HCT116 (cell line): ENCODE data around the gene TMEM117. TPM values are rescaled to one million over a fixed set of nuclear protein-coding genes. Genes with fewer than 3 reads are reported as not detected.

ENCODE experiments used
- ATAC-seq: fragments of 200-7000 bp; cut with Tn5 transposase; 2 replicates; pipeline ENCODE4 v1.9.1; 2020; ENCODE audit warnings: mild to moderate bottlenecking, moderate library complexity
- BruUV-seq: library from RNA; stranded (reverse); fragments of 400-500 nt; replicated peaks from 2 replicates; lab custom pipeline; 2021; lab: Mats Ljungman, UMichigan
- CTCF ChIA-PET: fragments of 300-600 bp; sonication (Branson Sonifier 250); formaldehyde crosslinking; loops from one replicate; lab custom pipeline; 2021; ENCODE audit warnings: antibody characterized with exemption; lab: Charles Lee
- POLR2A ChIA-PET: fragments of 300-600, 350-600 bp; sonication (Branson Sonifier 250); formaldehyde crosslinking; loops from one replicate; lab custom pipeline; 2021; ENCODE audit warnings: antibody characterized with exemption; lab: Charles Lee
- RAD21 ChIA-PET, 2 experiments: fragments of 300-600 bp; sonication (Branson Sonifier 250); formaldehyde crosslinking; loops; one replicate each; lab custom pipeline; 2023; ENCODE audit warnings: low total read pairs in 2 of 2; ENCODE audit not compliant: uncharacterized antibody in 2 of 2, unreplicated experiment in 2 of 2, low non-redundant PET in 1 of 2; lab: Charles Lee
- DNase-seq: peaks from one replicate; pipeline ENCODE4 v3.0.0-alpha.2; 2010; ENCODE audit warnings: low read depth, low spot score
- H2AFZ ChIP-seq: fragments of 200-600 bp; shearing (Covaris generic), sonication (generic); 2 replicates; pipeline ENCODE4 v1.6.1; 2017; ENCODE audit warnings: low read depth, mixed run types, mixed read lengths, antibody characterized with exemption, low read length; ENCODE audit not compliant: poor library complexity, severe bottlenecking
- H3K27ac ChIP-seq: 2 replicates; pipeline ENCODE4 v1.5.1; 2012; ENCODE audit warnings: low read depth, low read length
- H3K27me3 ChIP-seq: fragments of 200-600 bp; sonication (generic); 2 replicates; pipeline ENCODE4 v1.6.1; 2016; ENCODE audit warnings: mixed run types, low read length, mixed read lengths; ENCODE audit not compliant: insufficient read depth
- H3K36me3 ChIP-seq, 2 experiments: fragments of 200-500 bp in 1 of 2; fragments of 200-600 bp in 1 of 2; sonication (Bioruptor generic) in 1 of 2; sonication (generic) in 1 of 2; 2 replicates each; pipeline versions ENCODE4 v1.5.1 to v1.6.1; 2014 to 2016; ENCODE audit warnings: low read length in 2 of 2, inconsistent platforms in 1 of 2, mixed read lengths in 1 of 2, mixed run types in 1 of 2; ENCODE audit not compliant: insufficient read depth in 2 of 2, control insufficient read depth in 1 of 2
- H3K4me1 ChIP-seq, 2 experiments: fragments of 200-600 bp in 1 of 2; sonication (generic) in 1 of 2; 2 replicates each; pipeline versions ENCODE4 v1.5.1 to v1.6.1; 2012 to 2017; ENCODE audit warnings: low read length in 2 of 2, inconsistent platforms in 1 of 2, mild to moderate bottlenecking in 1 of 2, mixed read lengths in 1 of 2, mixed run types in 1 of 2, moderate library complexity in 1 of 2; ENCODE audit not compliant: insufficient read depth in 2 of 2, control insufficient read depth in 1 of 2
- H3K4me2 ChIP-seq: fragments of 200-600 bp; sonication (generic); 2 replicates; pipeline ENCODE4 v1.6.1; 2017; ENCODE audit warnings: mixed run types, low read length, mixed read lengths
- H3K4me3 ChIP-seq, 2 experiments: fragments of 200-600 bp in 1 of 2; sonication (generic) in 1 of 2; replicated peaks in 1 of 2; 2 replicates each; pipeline ENCODE4 v1.5.1; 2011 to 2016; ENCODE audit warnings: low read length in 2 of 2, control low read depth in 1 of 2, low read depth in 1 of 2, mild to moderate bottlenecking in 1 of 2, mixed read lengths in 1 of 2, mixed run types in 1 of 2
- H3K79me2 ChIP-seq: fragments of 200-600 bp; sonication (generic); 2 replicates; pipeline ENCODE4 v1.6.1; 2017; ENCODE audit warnings: mild to moderate bottlenecking, mixed run types, low read length, moderate library complexity, mixed read lengths; ENCODE audit not compliant: insufficient read depth
- H3K9ac ChIP-seq: fragments of 200-600 bp; sonication (generic); 2 replicates; pipeline ENCODE4 v1.6.1; 2016; ENCODE audit warnings: low read length, mixed read lengths
- H3K9me2 ChIP-seq: fragments of 200-600 bp; sonication (generic), shearing (Covaris generic); 2 replicates; pipeline ENCODE4 v1.6.1; 2017; ENCODE audit warnings: mixed run types, mild to moderate bottlenecking, moderate library complexity; ENCODE audit not compliant: insufficient read depth
- H3K9me3 ChIP-seq, 2 experiments: fragments of 200-500 bp in 1 of 2; fragments of 200-600 bp in 1 of 2; sonication (Bioruptor generic) in 1 of 2; sonication (generic) in 1 of 2; 2 replicates each; pipeline ENCODE4 v1.6.1; 2014 to 2017; ENCODE audit warnings: low read length in 2 of 2, mixed read lengths in 2 of 2, inconsistent platforms in 1 of 2, low read depth in 1 of 2, mild to moderate bottlenecking in 1 of 2, mixed run types in 1 of 2, moderate library complexity in 1 of 2; ENCODE audit not compliant: control insufficient read depth in 1 of 2, insufficient read depth in 1 of 2
- H4K20me1 ChIP-seq: fragments of 200-600 bp; sonication (generic), shearing (Covaris generic); 2 replicates; pipeline ENCODE4 v1.6.1; 2017; ENCODE audit warnings: mixed run types, mild to moderate bottlenecking, moderate library complexity; ENCODE audit not compliant: insufficient read depth
- ATF3 ChIP-seq: IDR thresholded peaks from 2 replicates; pipeline ENCODE4 v1.6.1; 2012
- CEBPB ChIP-seq: IDR thresholded peaks from 2 replicates; pipeline ENCODE4 v1.6.1; 2012; ENCODE audit warnings: low read depth
- CTCF ChIP-seq, 3 experiments: fragments of 200-600 bp in 1 of 3; sonication (generic) in 1 of 3; IDR thresholded peaks in 2 of 3; conservative IDR thresholded peaks in 1 of 3; 2 replicates each; pipeline ENCODE4 v1.5.1; 2012 to 2017; ENCODE audit warnings: low read depth in 2 of 3, low read length in 2 of 3, antibody characterized with exemption in 1 of 3, borderline replicate concordance in 1 of 3, control low read depth in 1 of 3, mild to moderate bottlenecking in 1 of 3, mixed read lengths in 1 of 3, mixed run types in 1 of 3, moderate library complexity in 1 of 3; ENCODE audit not compliant: insufficient read depth in 1 of 3
- EGR1 ChIP-seq: IDR thresholded peaks from 2 replicates; pipeline ENCODE4 v1.6.1; 2012; ENCODE audit warnings: low read depth
- ELF1 ChIP-seq: IDR thresholded peaks from 2 replicates; pipeline ENCODE4 v1.6.1; 2012; ENCODE audit warnings: low read depth, borderline replicate concordance
- FOSL1 ChIP-seq: IDR thresholded peaks from 2 replicates; pipeline ENCODE4 v1.6.1; 2012; ENCODE audit warnings: low read depth
- JUND ChIP-seq: IDR thresholded peaks from 2 replicates; pipeline ENCODE4 v1.6.1; 2012
- POLR2A ChIP-seq: IDR thresholded peaks from 2 replicates; pipeline ENCODE4 v1.7.0; 2011; ENCODE audit warnings: borderline replicate concordance; ENCODE audit not compliant: insufficient read depth, insufficient read length; ENCODE audit errors: extremely low read depth
- SIN3A ChIP-seq: IDR thresholded peaks from 2 replicates; pipeline ENCODE4 v1.6.1; 2012; ENCODE audit warnings: low read depth
- SRF ChIP-seq: IDR thresholded peaks from 2 replicates; pipeline ENCODE4 v1.6.1; 2012; ENCODE audit warnings: low read depth
- TCF7L2 ChIP-seq: IDR thresholded peaks from 2 replicates; pipeline ENCODE4 v1.7.0; 2011; ENCODE audit warnings: borderline replicate concordance, inconsistent platforms; ENCODE audit not compliant: insufficient read depth, insufficient read length; ENCODE audit errors: extremely low read depth
- ZNF274 ChIP-seq: fragments of 200-500 bp; sonication (Bioruptor generic); IDR thresholded peaks from 2 replicates; pipeline ENCODE4 v1.6.1; 2014; ENCODE audit warnings: mild to moderate bottlenecking, low read depth, low read length, inconsistent platforms
- intact Hi-C: fragments of 100-400 bp; cut with micrococcal nuclease; formaldehyde crosslinking; loops from 2 replicates; pipeline ENCODE4 v1.10.0; 2022
- total RNA-seq: library from RNA; stranded (reverse); gene quantifications from one replicate; pipeline ENCODE4 v1.2.1, GENCODE V29; 2021; ENCODE audit not compliant: unreplicated experiment
- TF ChIP-seq, protein P1 (sequence below): IDR thresholded peaks from 2 replicates; pipeline ENCODE4 v1.6.1; 2011; ENCODE audit warnings: mild to moderate bottlenecking, low read length, moderate library complexity; ENCODE audit not compliant: insufficient replicate concordance; ENCODE audit errors: extremely low read depth

Gene TMEM117
- total RNA-seq, 1 experiment from 2014 or later = 3.6 TPM

GRCh38 chr12:43935581-43935980, 99.7 kb downstream of the TMEM117 start:
- ChIA-PET POLR2A (no interaction called here), RAD21 (no interaction called here), CTCF (no interaction called here)
- peaks cover 0 to 4% of the 10 kb centered on the region in 2 experiments; a peak in 1 of 4 replicates for H3K9me3 ChIP-seq
- H4K20me1 ChIP-seq = no peaks in the 10 kb centered on the region
- no peak overlapping the region for H3K4me3 ChIP-seq
- intact Hi-C loops = no loop called here
- H3K4me2 ChIP-seq = no peak overlapping the region
- H3K27me3 ChIP-seq = no peaks in the 10 kb centered on the region
- no peaks in the 10 kb centered on the region for H3K36me3 ChIP-seq
- DNase-seq = no peak
- no peaks in the 10 kb centered on the region for H3K9me2 ChIP-seq
- no peak overlapping the region for H3K27ac ChIP-seq
- no peaks in the 10 kb centered on the region for H3K79me2 ChIP-seq
- no peak for ATAC-seq
- H3K4me1 ChIP-seq = no peaks in the 10 kb centered on the region
- no TSS peak for BruUV-seq
- no peak for TF ChIP-seq ATF3
- no peak for TF ChIP-seq ZNF274
- TF ChIP-seq FOSL1 = no peak
- TF ChIP-seq, protein P1, sequence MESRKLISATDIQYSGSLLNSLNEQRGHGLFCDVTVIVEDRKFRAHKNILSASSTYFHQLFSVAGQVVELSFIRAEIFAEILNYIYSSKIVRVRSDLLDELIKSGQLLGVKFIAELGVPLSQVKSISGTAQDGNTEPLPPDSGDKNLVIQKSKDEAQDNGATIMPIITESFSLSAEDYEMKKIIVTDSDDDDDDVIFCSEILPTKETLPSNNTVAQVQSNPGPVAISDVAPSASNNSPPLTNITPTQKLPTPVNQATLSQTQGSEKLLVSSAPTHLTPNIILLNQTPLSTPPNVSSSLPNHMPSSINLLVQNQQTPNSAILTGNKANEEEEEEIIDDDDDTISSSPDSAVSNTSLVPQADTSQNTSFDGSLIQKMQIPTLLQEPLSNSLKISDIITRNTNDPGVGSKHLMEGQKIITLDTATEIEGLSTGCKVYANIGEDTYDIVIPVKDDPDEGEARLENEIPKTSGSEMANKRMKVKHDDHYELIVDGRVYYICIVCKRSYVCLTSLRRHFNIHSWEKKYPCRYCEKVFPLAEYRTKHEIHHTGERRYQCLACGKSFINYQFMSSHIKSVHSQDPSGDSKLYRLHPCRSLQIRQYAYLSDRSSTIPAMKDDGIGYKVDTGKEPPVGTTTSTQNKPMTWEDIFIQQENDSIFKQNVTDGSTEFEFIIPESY = no peak
- no peak for TF ChIP-seq EGR1
- no peak for TF ChIP-seq JUND
- no peak for TF ChIP-seq SIN3A
- TF ChIP-seq POLR2A = no peak
- no peak for TF ChIP-seq SRF
- no peak for TF ChIP-seq ELF1
- H3K9ac ChIP-seq = no peak overlapping the region
- no peak overlapping the region for H2AFZ ChIP-seq

- TF ChIP-seq TCF7L2 = no peak
- no peak for TF ChIP-seq JUND
- peak; percentile 4 to 48 (median 28); a peak in 3 of 6 replicates for TF ChIP-seq CTCF (IDR thresholded peaks at IDR 0.05 in 2 of 3, conservative IDR thresholded peaks at IDR 0.05 in 1 of 3; ENCODE audit: borderline replicate concordance in 1 of 3, insufficient read depth in 1 of 3, low read depth in 2 of 3, low read length in 2 of 3)
- TF ChIP-seq CEBPB = no peak
- no peak for TF ChIP-seq EGR1
- H3K9ac ChIP-seq = no peak overlapping the region
- no peak overlapping the region for H3K4me3 ChIP-seq
- no peak overlapping the region for H3K4me2 ChIP-seq
- H3K9me2 ChIP-seq = no peaks in the 10 kb centered on the region
- ATAC-seq = peak; percentile 83
- H3K4me1 ChIP-seq = no peaks in the 10 kb centered on the region
- ChIA-PET RAD21 (no interaction called here), CTCF (interaction anchor here (1.3 kb wide), 1 partner anchor 8 kb away, joined by 3 read pairs; no protein-coding TSS in a partner anchor), POLR2A (no interaction called here)
- H2AFZ ChIP-seq = no peak overlapping the region
- no TSS peak for BruUV-seq
- no peaks in the 10 kb centered on the region for H3K36me3 ChIP-seq
- intact Hi-C loops = no loop called here
- H3K79me2 ChIP-seq = no peaks in the 10 kb centered on the region
- no peaks in the 10 kb centered on the region for H3K27me3 ChIP-seq
- H3K27ac ChIP-seq = no peak overlapping the region
- H4K20me1 ChIP-seq = no peaks in the 10 kb centered on the region
- DNase-seq = no peak
- no peaks in the 10 kb centered on the region for H3K9me3 ChIP-seq
These were observed 102.1 kb downstream of the TMEM117 start for GRCh38 chr12:43937947-43938346.
